Memory B cell (primary cell): ENCODE data around the gene SUSD2.

Experiments used
- ATAC-seq: fragments of 150-1000 bp; cut with Tn5 transposase; 2 replicates; pipeline ENCODE4 v1.10.0; 2021; ENCODE audit warnings: low read depth, mild to moderate bottlenecking, moderate library complexity
- DNase-seq, 2 donors: peaks; one replicate each; pipeline ENCODE4 v3.0.0; 2022; ENCODE audit warnings: low spot score in 2 of 2
- H3K27ac Mint-ChIP-seq: one replicate; pipeline ENCODE4 v1.8.0; 2022; ENCODE audit warnings: mild to moderate bottlenecking, moderate library complexity, mixed read lengths
- H3K27me3 Mint-ChIP-seq: one replicate; pipeline ENCODE4 v1.8.0; 2022; ENCODE audit warnings: mixed read lengths
- H3K36me3 Mint-ChIP-seq: one replicate; pipeline ENCODE4 v1.8.0; 2022; ENCODE audit warnings: mild to moderate bottlenecking, mixed read lengths
- H3K4me1 Mint-ChIP-seq: one replicate; pipeline ENCODE4 v1.8.0; 2022; ENCODE audit warnings: mixed read lengths
- H3K4me3 Mint-ChIP-seq: one replicate; pipeline ENCODE4 v1.8.0; 2022; ENCODE audit warnings: mild to moderate bottlenecking, moderate library complexity, mixed read lengths
- H3K9me3 Mint-ChIP-seq: one replicate; pipeline ENCODE4 v1.8.0; 2022; ENCODE audit warnings: mixed read lengths

The SUSD2 gene

GRCh38 chr22:24159650-24160049 is 21.6 kb upstream of the SUSD2 start:
- Mint-ChIP-seq H3K27ac (no peak overlapping the region), H3K36me3 (peaks cover 4% of the 10 kb centered on the region), H3K4me3 (peak overlapping the region; percentile 34), H3K4me1 (peaks cover 33% of the 10 kb centered on the region), H3K9me3 (no peaks in the 10 kb centered on the region), H3K27me3 (no peaks in the 10 kb centered on the region)
- ATAC-seq (no peak), DNase-seq (no peak)

GRCh38 chr22:24160546-24160945 is 20.7 kb upstream of the SUSD2 start:
- DNase-seq (no peak), ATAC-seq (no peak)
- H3K36me3 Mint-ChIP-seq = peaks cover 7% of the 10 kb centered on the region
- H3K4me1 Mint-ChIP-seq = peaks cover 27% of the 10 kb centered on the region
- no peak overlapping the region for H3K27ac Mint-ChIP-seq
- no peak overlapping the region for H3K4me3 Mint-ChIP-seq
- no peaks in the 10 kb centered on the region for H3K27me3 Mint-ChIP-seq
- no peaks in the 10 kb centered on the region for H3K9me3 Mint-ChIP-seq

- ATAC-seq (no peak), DNase-seq (no peak)
- Mint-ChIP-seq H3K4me3 (no peak overlapping the region), H3K4me1 (peaks cover 26% of the 10 kb centered on the region), H3K9me3 (no peaks in the 10 kb centered on the region), H3K27ac (no peak overlapping the region), H3K27me3 (no peaks in the 10 kb centered on the region), H3K36me3 (peaks cover 8% of the 10 kb centered on the region)
These were observed 19.8 kb upstream of the SUSD2 start for GRCh38 chr22:24161485-24161884.

- H3K4me3 Mint-ChIP-seq = no peak overlapping the region
- ATAC-seq (no peak), DNase-seq (no peak)
- H3K9me3 Mint-ChIP-seq = no peaks in the 10 kb centered on the region
- peaks cover 26% of the 10 kb centered on the region for H3K4me1 Mint-ChIP-seq
- no peak overlapping the region for H3K27ac Mint-ChIP-seq
- H3K36me3 Mint-ChIP-seq = peaks cover 8% of the 10 kb centered on the region
- H3K27me3 Mint-ChIP-seq = no peaks in the 10 kb centered on the region
These were observed 19.4 kb upstream of the SUSD2 start for GRCh38 chr22:24161909-24162308.

- H3K4me3 Mint-ChIP-seq = no peak overlapping the region
- ATAC-seq = no peak
- no peaks in the 10 kb centered on the region for H3K9me3 Mint-ChIP-seq
- H3K27ac Mint-ChIP-seq = no peak overlapping the region
- peaks cover 8% of the 10 kb centered on the region for H3K36me3 Mint-ChIP-seq
- peaks cover 21% of the 10 kb centered on the region for H3K4me1 Mint-ChIP-seq
- DNase-seq = no peak
- H3K27me3 Mint-ChIP-seq = no peaks in the 10 kb centered on the region
These were observed 18.9 kb upstream of the SUSD2 start for GRCh38 chr22:24162436-24162835.

GRCh38 chr22:24164243-24164642 is 17.0 kb upstream of the SUSD2 start:
- no peak overlapping the region for H3K4me3 Mint-ChIP-seq
- DNase-seq (no peak), ATAC-seq (no peak)
- peak overlapping the region; percentile 21 for H3K27ac Mint-ChIP-seq
- peaks cover 18% of the 10 kb centered on the region for H3K36me3 Mint-ChIP-seq
- no peaks in the 10 kb centered on the region for H3K27me3 Mint-ChIP-seq
- H3K9me3 Mint-ChIP-seq = no peaks in the 10 kb centered on the region
- H3K4me1 Mint-ChIP-seq = peaks cover 11% of the 10 kb centered on the region

- Mint-ChIP-seq H3K36me3 (peaks cover 17% of the 10 kb centered on the region), H3K27ac (peak overlapping the region; percentile 21)
These were observed 16.3 kb upstream of the SUSD2 start for GRCh38 chr22:24164940-24165339.

GRCh38 chr22:24165673-24166072 is 15.6 kb upstream of the SUSD2 start:
- H3K9me3 Mint-ChIP-seq = no peaks in the 10 kb centered on the region
- no peak overlapping the region for H3K4me3 Mint-ChIP-seq
- no peaks in the 10 kb centered on the region for H3K27me3 Mint-ChIP-seq
- peaks cover 17% of the 10 kb centered on the region for H3K36me3 Mint-ChIP-seq
- no peak overlapping the region for H3K27ac Mint-ChIP-seq
- DNase-seq (no peak), ATAC-seq (no peak)
- peaks cover 7% of the 10 kb centered on the region for H3K4me1 Mint-ChIP-seq

More at GRCh38 chr22:24164940-24165339, 16.3 kb upstream of the SUSD2 start:
- no peak overlapping the region for H3K4me3 Mint-ChIP-seq
- no peak for DNase-seq
- ATAC-seq = no peak
- no peaks in the 10 kb centered on the region for H3K9me3 Mint-ChIP-seq
- H3K4me1 Mint-ChIP-seq = peaks cover 8% of the 10 kb centered on the region
- H3K27me3 Mint-ChIP-seq = no peaks in the 10 kb centered on the region

GRCh38 chr22:24166811-24167210 is 14.5 kb upstream of the SUSD2 start:
- Mint-ChIP-seq H3K4me1 (peaks cover 5% of the 10 kb centered on the region), H3K36me3 (peaks cover 15% of the 10 kb centered on the region), H3K9me3 (no peaks in the 10 kb centered on the region), H3K27ac (no peak overlapping the region), H3K4me3 (no peak overlapping the region), H3K27me3 (no peaks in the 10 kb centered on the region)
- ATAC-seq = no peak
- DNase-seq = no peak

GRCh38 chr22:24169439-24170058 is 11.7 kb upstream of the SUSD2 start:
- H3K4me1 Mint-ChIP-seq = peaks cover 3% of the 10 kb centered on the region
- H3K27me3 Mint-ChIP-seq = no peaks in the 10 kb centered on the region
- no peak for ATAC-seq
- DNase-seq = no peak
- peaks cover 18% of the 10 kb centered on the region for H3K36me3 Mint-ChIP-seq
- no peaks in the 10 kb centered on the region for H3K9me3 Mint-ChIP-seq
- no peak overlapping the region for H3K4me3 Mint-ChIP-seq
- no peak overlapping the region for H3K27ac Mint-ChIP-seq

- no peak overlapping the region for H3K4me3 Mint-ChIP-seq
- no peaks in the 10 kb centered on the region for H3K27me3 Mint-ChIP-seq
- H3K4me1 Mint-ChIP-seq = peaks cover 5% of the 10 kb centered on the region
- ATAC-seq = no peak
- no peaks in the 10 kb centered on the region for H3K9me3 Mint-ChIP-seq
- no peak for DNase-seq
- peaks cover 19% of the 10 kb centered on the region for H3K36me3 Mint-ChIP-seq
- no peak overlapping the region for H3K27ac Mint-ChIP-seq
These were observed 11.1 kb upstream of the SUSD2 start for GRCh38 chr22:24170188-24170587.

GRCh38 chr22:24170632-24171031 is 10.7 kb upstream of the SUSD2 start:
- Mint-ChIP-seq H3K36me3 (peaks cover 18% of the 10 kb centered on the region), H3K4me3 (no peak overlapping the region), H3K4me1 (peaks cover 6% of the 10 kb centered on the region), H3K27ac (no peak overlapping the region), H3K27me3 (no peaks in the 10 kb centered on the region), H3K9me3 (no peaks in the 10 kb centered on the region)
- ATAC-seq (no peak), DNase-seq (no peak)

GRCh38 chr22:24171822-24172221 is 9.5 kb upstream of the SUSD2 start:
- H3K4me1 Mint-ChIP-seq = peaks cover 6% of the 10 kb centered on the region
- H3K9me3 Mint-ChIP-seq = no peaks in the 10 kb centered on the region
- H3K27ac Mint-ChIP-seq = no peak overlapping the region
- DNase-seq = no peak
- H3K4me3 Mint-ChIP-seq = no peak overlapping the region
- ATAC-seq = no peak
- H3K36me3 Mint-ChIP-seq = peaks cover 20% of the 10 kb centered on the region
- H3K27me3 Mint-ChIP-seq = no peaks in the 10 kb centered on the region

- no peaks in the 10 kb centered on the region for H3K9me3 Mint-ChIP-seq
- H3K27ac Mint-ChIP-seq = peak overlapping the region; percentile 46
- H3K4me3 Mint-ChIP-seq = no peak overlapping the region
These were observed 6.0 kb upstream of the SUSD2 start for GRCh38 chr22:24175160-24175808.

GRCh38 chr22:24176040-24176439 is 5.2 kb upstream of the SUSD2 start:
- H3K27ac Mint-ChIP-seq = no peak overlapping the region
- no peaks in the 10 kb centered on the region for H3K9me3 Mint-ChIP-seq
- no peaks in the 10 kb centered on the region for H3K27me3 Mint-ChIP-seq

More at GRCh38 chr22:24175160-24175808, 6.0 kb upstream of the SUSD2 start:
- Mint-ChIP-seq H3K27me3 (no peaks in the 10 kb centered on the region), H3K4me1 (peaks cover 4% of the 10 kb centered on the region), H3K36me3 (peaks cover 13% of the 10 kb centered on the region)
- DNase-seq (peak; percentile 51 to 61), ATAC-seq (peak; percentile 68)

More at GRCh38 chr22:24176040-24176439, 5.2 kb upstream of the SUSD2 start:
- ATAC-seq (no peak), DNase-seq (no peak)
- peaks cover 13% of the 10 kb centered on the region for H3K36me3 Mint-ChIP-seq
- H3K4me3 Mint-ChIP-seq = no peak overlapping the region
- peaks cover 7% of the 10 kb centered on the region for H3K4me1 Mint-ChIP-seq
